ENCODE measurements around the gene CMTM1.

The CMTM1 gene

DNA sequence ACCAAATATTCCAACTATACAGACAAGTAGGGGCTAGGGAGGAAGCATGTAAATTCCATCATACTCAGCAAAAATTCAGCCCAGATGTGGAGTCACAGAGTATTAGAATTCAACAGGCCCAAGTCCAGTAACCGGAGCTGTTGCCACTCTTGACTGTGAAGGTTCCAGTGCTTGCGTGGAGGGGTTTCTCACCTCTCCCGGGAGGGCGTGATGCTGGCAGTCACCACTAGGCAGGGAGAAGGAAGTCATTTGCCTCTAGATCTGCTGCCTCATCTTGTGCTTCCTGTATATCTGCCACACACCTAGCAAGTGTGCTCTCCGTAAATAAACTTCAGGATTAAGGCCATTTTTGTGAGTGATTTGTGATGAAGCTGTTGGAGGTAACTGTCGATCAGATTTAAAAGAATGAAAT lies 14.9 kb upstream of the CMTM1 start:
- TF ChIP-seq, protein P1, sequence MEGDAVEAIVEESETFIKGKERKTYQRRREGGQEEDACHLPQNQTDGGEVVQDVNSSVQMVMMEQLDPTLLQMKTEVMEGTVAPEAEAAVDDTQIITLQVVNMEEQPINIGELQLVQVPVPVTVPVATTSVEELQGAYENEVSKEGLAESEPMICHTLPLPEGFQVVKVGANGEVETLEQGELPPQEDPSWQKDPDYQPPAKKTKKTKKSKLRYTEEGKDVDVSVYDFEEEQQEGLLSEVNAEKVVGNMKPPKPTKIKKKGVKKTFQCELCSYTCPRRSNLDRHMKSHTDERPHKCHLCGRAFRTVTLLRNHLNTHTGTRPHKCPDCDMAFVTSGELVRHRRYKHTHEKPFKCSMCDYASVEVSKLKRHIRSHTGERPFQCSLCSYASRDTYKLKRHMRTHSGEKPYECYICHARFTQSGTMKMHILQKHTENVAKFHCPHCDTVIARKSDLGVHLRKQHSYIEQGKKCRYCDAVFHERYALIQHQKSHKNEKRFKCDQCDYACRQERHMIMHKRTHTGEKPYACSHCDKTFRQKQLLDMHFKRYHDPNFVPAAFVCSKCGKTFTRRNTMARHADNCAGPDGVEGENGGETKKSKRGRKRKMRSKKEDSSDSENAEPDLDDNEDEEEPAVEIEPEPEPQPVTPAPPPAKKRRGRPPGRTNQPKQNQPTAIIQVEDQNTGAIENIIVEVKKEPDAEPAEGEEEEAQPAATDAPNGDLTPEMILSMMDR (IDR thresholded peaks at IDR 0.05; ENCODE audit: control extremely low read depth, extremely low read depth, low read depth, missing control alignments), result peak; percentile 2
- ChIA-PET POLR2A (interaction anchor here (0.6 kb wide), 1 partner anchor 52 kb away, joined by 3 read pairs; no protein-coding TSS in a partner anchor), CTCF (interaction anchor here (1.1 to 5.3 kb wide), 14 partner anchors 9 to 75 kb away, joined by 3 to 33 read pairs (median 4); no protein-coding TSS in a partner anchor)
- DNase-seq (ENCODE audit: extremely low spot score), result peak; percentile 53

DNA sequence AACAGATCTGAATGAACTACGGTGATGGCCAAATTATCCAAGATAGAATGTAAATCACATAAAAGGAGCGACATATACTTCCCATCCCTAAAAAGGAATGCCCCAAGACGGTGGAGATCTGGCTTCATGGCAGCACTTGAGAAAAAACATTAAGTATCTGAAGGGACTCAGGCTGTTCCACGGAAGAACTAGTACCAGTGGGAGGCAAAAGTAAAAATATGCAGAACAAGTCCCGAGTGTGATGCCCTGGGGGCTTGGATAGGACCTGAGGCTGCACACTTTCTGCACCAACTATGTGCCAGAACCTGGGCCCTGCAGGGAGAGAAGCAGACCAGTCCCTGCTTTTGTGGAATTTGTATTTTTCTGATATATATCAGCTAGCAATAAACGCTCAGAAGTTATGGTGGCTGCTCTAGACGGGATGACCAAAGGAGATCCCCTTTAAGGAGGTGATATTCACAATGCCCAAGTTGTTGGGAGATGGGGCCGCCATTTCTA lies 14.4 kb upstream of the CMTM1 start:
- ChIA-PET POLR2A (interaction anchor here (0.6 kb wide), 1 partner anchor 195 kb away, joined by 3 read pairs; no protein-coding TSS in a partner anchor), CTCF (interaction anchor here (1.0 to 5.3 kb wide), 17 partner anchors 9 to 99 kb away, joined by 3 to 33 read pairs (median 4); no protein-coding TSS in a partner anchor)
- TF ChIP-seq, protein P1 (IDR thresholded peaks at IDR 0.05; ENCODE audit: control extremely low read depth, extremely low read depth, low read depth, missing control alignments), result no peak
- no peak for DNase-seq (ENCODE audit: extremely low spot score)

DNA sequence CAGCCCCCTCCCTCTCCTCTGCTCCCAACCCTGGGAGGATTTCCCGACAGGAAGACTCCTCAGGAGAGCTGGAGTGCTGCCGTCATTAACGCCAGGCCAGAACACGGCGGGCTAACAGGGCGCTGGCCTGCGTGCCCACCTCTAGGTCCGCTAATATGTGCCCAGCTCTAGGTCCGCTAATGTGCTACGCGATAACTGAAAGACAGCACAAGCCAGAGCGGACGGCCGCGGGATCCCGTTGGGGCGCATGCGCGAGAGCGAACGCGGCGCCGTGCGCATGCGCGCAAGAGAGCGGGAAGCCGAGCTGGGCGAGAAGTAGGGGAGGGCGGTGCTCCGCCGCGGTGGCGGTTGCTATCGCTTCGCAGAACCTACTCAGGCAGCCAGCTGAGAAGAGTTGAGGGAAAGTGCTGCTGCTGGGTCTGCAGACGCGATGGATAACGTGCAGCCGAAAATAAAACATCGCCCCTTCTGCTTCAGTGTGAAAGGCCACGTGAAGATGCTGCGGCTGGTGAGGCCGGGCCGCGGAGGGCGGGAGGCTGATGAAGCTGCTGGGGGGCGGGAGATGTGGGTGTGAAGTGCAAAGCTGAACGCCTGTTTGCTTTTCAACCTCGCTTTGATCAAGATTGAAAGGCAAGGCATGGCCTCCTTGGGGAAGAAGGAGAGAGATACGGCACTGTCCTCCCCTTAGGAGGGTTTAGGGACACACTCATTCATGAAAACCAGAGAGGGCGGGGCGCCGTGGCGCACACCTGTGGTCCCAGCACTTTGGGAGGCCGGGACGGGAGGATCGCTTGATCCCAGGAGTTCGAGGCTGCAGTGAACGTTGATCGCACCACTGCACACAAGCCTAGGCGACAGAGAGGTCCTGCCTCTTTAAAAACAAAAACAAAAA lies 13.7 kb upstream of the CMTM1 start, which contains the start of gene CKLF:
Gene CKLF, plus strand, starts transcription at position 291 of the 892 bp plus-strand sequence. Its CDS starts 140 bp downstream, at position 431.
- ChIA-PET CTCF (interaction anchor here (0.7 to 5.3 kb wide), 18 partner anchors 8 to 98 kb away, joined by 3 to 33 read pairs (median 4); no protein-coding TSS in a partner anchor), POLR2A (interaction anchor here (0.6 kb wide), 1 partner anchor 195 kb away, joined by 3 read pairs; no protein-coding TSS in a partner anchor)
- TF ChIP-seq, protein P1 (IDR thresholded peaks at IDR 0.05; ENCODE audit: control extremely low read depth, extremely low read depth, low read depth, missing control alignments), result no peak
- DNase-seq (ENCODE audit: extremely low spot score), result peak; percentile 96

DNA sequence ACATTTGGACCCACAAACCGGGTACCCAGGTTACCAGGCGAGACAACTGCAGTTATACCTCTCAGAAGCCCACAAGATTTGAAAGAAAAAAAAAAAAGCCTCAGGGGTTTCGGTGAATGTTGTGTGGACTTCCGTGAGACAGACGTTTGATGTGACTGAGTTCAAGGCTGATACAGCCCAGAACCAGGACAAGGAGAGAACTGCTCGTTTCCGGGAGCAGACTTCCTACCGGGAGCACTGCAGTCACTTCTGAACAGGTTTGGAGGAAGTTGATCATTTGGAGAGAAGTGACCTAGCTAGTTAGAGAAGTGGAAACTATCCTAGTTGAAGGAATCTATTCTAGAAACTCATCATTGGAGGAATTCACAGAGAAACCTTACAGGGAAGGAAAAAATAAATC lies 13.0 kb upstream of the CMTM1 start:
- DNase-seq (ENCODE audit: extremely low spot score), result no peak
- TF ChIP-seq, protein P1 (IDR thresholded peaks at IDR 0.05; ENCODE audit: control extremely low read depth, extremely low read depth, low read depth, missing control alignments), result no peak
- ChIA-PET CTCF (interaction anchor here (1.2 to 5.3 kb wide), 8 partner anchors 10 to 97 kb away, joined by 3 to 33 read pairs (median 7); no protein-coding TSS in a partner anchor), POLR2A (no interaction called here)

DNA sequence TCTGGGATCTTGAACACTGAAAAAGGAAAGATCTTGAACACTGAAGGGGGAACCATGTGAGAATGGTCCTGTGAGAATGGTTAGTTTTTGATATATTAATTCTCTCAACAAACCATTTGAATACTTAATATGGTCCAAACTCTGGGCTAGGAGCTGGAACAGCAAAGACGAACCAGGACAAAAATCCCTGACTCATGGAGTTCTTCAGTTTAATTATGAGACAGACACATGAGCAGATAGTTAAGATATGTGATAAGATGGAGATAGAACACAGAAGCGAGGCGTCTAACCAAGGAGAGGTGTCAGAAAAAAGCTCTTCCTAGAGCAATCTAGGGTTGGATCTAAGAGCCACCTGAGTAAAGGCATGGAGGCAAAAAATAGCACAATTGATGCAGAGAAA lies 12.2 kb upstream of the CMTM1 start:
- ChIA-PET CTCF (interaction anchor here (1.9 to 5.3 kb wide), 4 partner anchors 9 to 97 kb away, joined by 6 to 33 read pairs (median 13); no protein-coding TSS in a partner anchor), POLR2A (no interaction called here)
- TF ChIP-seq, protein P1 (IDR thresholded peaks at IDR 0.05; ENCODE audit: control extremely low read depth, extremely low read depth, low read depth, missing control alignments), result no peak
- no peak for DNase-seq (ENCODE audit: extremely low spot score)

DNA sequence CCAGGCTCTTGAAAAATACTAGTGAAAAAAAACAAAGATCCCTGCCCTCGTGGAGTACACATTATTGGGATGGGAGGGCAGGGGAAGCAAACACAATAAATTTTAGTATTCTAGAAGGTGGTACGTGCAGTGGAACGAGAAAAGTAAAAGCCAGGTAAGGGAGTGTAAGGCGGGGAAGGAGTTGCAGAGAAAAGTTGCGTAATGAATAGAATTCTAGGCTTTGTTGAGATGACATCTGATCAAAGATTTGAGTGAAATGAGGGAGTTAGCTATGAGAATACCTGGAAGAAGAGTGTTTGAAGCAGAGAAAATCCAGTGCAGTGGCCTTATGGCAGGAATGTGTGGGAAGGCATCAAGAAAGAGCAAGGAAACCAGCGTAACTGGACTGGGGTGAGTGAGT lies 11.7 kb upstream of the CMTM1 start:
- no peak for DNase-seq (ENCODE audit: extremely low spot score)
- TF ChIP-seq, protein P1 (IDR thresholded peaks at IDR 0.05; ENCODE audit: control extremely low read depth, extremely low read depth, low read depth, missing control alignments), result no peak
- POLR2A ChIA-PET, result no interaction called here
- CTCF ChIA-PET, result interaction anchor here (4.4 to 5.3 kb wide), 2 partner anchors 9 to 35 kb away, joined by 15 to 33 read pairs; no protein-coding TSS in a partner anchor

Data from GM10248 (cell line).